Neural progenitor cell (in vitro differentiated cells): ENCODE results near the gene EHD4. TPM values are rescaled to one million over a fixed set of nuclear protein-coding genes. Genes with fewer than 3 reads are reported as not detected.
A peak's percentile ranks its signal among the peaks of the same experiment; 100 is the strongest.

Source experiments
- DNase-seq: peaks from one replicate; pipeline ENCODE4 v3.0.0-alpha.2; 2016; ENCODE audit warnings: low spot score
- H2AFZ ChIP-seq: fragments of 200-600 bp; sonication (generic); replicated peaks from 2 replicates; pipeline ENCODE4 v1.6.1; 2016; ENCODE audit warnings: antibody characterized with exemption
- H3F3A ChIP-seq: fragments of 200-600 bp; sonication (generic); 2 replicates; pipeline ENCODE4 v1.6.1; 2016; ENCODE audit warnings: antibody characterized with exemption, low read depth
- H3K27ac ChIP-seq: fragments of 200-600 bp; sonication (generic); 2 replicates; pipeline ENCODE4 v1.5.1; 2016; ENCODE audit warnings: mild to moderate bottlenecking
- H3K27me3 ChIP-seq: fragments of 200-600 bp; sonication (generic); 2 replicates; pipeline ENCODE4 v1.6.1; 2016; ENCODE audit warnings: mild to moderate bottlenecking, moderate library complexity
- H3K36me3 ChIP-seq: fragments of 200-600 bp; sonication (generic); 2 replicates; pipeline ENCODE4 v1.5.1; 2016
- H3K4me1 ChIP-seq: fragments of 200-600 bp; sonication (generic); 2 replicates; pipeline ENCODE4 v1.6.1; 2016; ENCODE audit warnings: mixed run types
- H3K4me2 ChIP-seq: fragments of 200-600 bp; sonication (generic); 2 replicates; pipeline ENCODE4 v1.6.1; 2016
- H3K4me3 ChIP-seq: fragments of 200-600 bp; sonication (generic); 2 replicates; pipeline ENCODE4 v1.5.1; 2016
- H3K79me2 ChIP-seq: fragments of 200-600 bp; sonication (generic); 2 replicates; pipeline ENCODE4 v1.6.1; 2016; ENCODE audit warnings: low read depth
- H3K9ac ChIP-seq: fragments of 200-600 bp; sonication (generic); 2 replicates; pipeline ENCODE4 v1.6.1; 2016
- H3K9me3 ChIP-seq: fragments of 200-600 bp; sonication (generic); 2 replicates; pipeline ENCODE4 v1.5.1; 2016; ENCODE audit warnings: low read depth
- H4K20me1 ChIP-seq: fragments of 200-600 bp; sonication (generic); 2 replicates; pipeline ENCODE4 v1.6.1; 2016; ENCODE audit warnings: low read depth
- H3K27ac Mint-ChIP-seq: 3 replicates; pipeline ENCODE4 v1.8.0; 2021; ENCODE audit warnings: mixed read lengths
- H3K27me3 Mint-ChIP-seq: 2 replicates; pipeline ENCODE4 v1.8.0; 2022; ENCODE audit warnings: low read depth, mild to moderate bottlenecking, inconsistent platforms, moderate library complexity, mixed read lengths; ENCODE audit not compliant: insufficient read depth
- H3K36me3 Mint-ChIP-seq: 3 replicates; pipeline ENCODE4 v1.8.0; 2021; ENCODE audit warnings: mixed read lengths
- H3K4me1 Mint-ChIP-seq: 3 replicates; pipeline ENCODE4 v1.8.0; 2021; ENCODE audit warnings: mixed read lengths
- H3K4me3 Mint-ChIP-seq: 3 replicates; pipeline ENCODE4 v1.8.0; 2021; ENCODE audit warnings: mild to moderate bottlenecking, moderate library complexity, mixed read lengths
- H3K9me3 Mint-ChIP-seq: 3 replicates; pipeline ENCODE4 v1.8.0; 2020; ENCODE audit warnings: mixed read lengths
- EZH2 ChIP-seq: fragments of 200-600 bp; sonication (generic); IDR thresholded peaks from 2 replicates; pipeline ENCODE4 v1.6.1; 2017; ENCODE audit warnings: antibody characterized with exemption, mild to moderate bottlenecking, moderate library complexity
- EZH2phosphoT487 ChIP-seq: fragments of 200-600 bp; sonication (generic); IDR thresholded peaks from 2 replicates; pipeline ENCODE4 v1.6.1; 2017; ENCODE audit warnings: antibody characterized with exemption
- total RNA-seq: library from RNA; depleted of rRNA; stranded (reverse); fragments of >200 nt; gene quantifications from 2 replicates; pipeline ENCODE4 v1.2.3, GENCODE V29; 2015; ENCODE audit warnings: low replicate concordance
- TF ChIP-seq, protein P1 (sequence below): fragments of 200-600 bp; sonication (generic); IDR thresholded peaks from 2 replicates; pipeline ENCODE4 v1.5.1; 2017; ENCODE audit warnings: antibody characterized with exemption, mild to moderate bottlenecking

Gene EHD4
- total RNA-seq, 1 donor from 2014 or later, result 6.9 TPM

DNA sequence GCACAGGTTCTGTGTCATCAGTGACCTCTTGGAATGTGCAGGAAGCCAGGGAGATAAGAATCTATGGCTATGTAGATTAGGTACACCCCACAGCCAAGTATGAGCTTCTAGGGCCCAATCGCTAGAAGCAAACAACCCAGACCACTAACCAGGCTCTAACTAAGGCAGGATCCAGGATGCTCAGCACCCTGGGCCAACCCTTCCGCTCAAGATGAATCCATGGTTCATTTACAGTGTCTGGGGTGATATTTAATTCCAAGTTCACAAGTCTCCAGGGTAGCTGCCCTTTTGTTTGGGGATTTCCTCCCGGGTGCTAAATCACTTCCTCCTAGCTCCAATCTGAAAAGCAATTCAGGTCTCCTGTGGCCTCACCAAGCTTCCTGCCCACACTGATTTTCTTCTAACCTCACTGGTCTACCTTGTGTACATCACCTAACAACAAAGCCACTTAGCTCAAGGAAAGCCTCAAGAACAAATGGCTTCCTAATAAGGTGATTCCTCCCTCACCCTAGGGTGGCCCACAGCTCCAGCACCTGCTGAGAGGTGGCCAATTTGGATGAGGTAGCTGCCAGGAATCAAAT is 2.4 kb downstream of the EHD4 start:
- H3K4me2 ChIP-seq, result no peak overlapping the region
- H3K79me2 ChIP-seq, result peaks cover 58% of the 10 kb centered on the region
- H3K4me3 Mint-ChIP-seq, result peak overlapping the region; percentile 18
- peaks cover 21% of the 10 kb centered on the region for H3F3A ChIP-seq
- no peak overlapping the region for H3K4me3 ChIP-seq
- H3K27me3 Mint-ChIP-seq, result peaks cover 12% of the 10 kb centered on the region
- no peak for DNase-seq
- H3K4me1 Mint-ChIP-seq, result peaks cover 37% of the 10 kb centered on the region
- H3K9ac ChIP-seq, result no peak overlapping the region
- H2AFZ ChIP-seq, result no peak overlapping the region
- H3K9me3 Mint-ChIP-seq, result no peaks in the 10 kb centered on the region
- no peaks in the 10 kb centered on the region for H3K27me3 ChIP-seq
- no peaks in the 10 kb centered on the region for H3K36me3 ChIP-seq
- H3K27ac Mint-ChIP-seq, result no peak overlapping the region
- peaks cover 23% of the 10 kb centered on the region for H3K4me1 ChIP-seq
- H3K27ac ChIP-seq, result no peak overlapping the region
- TF ChIP-seq, protein P1, sequence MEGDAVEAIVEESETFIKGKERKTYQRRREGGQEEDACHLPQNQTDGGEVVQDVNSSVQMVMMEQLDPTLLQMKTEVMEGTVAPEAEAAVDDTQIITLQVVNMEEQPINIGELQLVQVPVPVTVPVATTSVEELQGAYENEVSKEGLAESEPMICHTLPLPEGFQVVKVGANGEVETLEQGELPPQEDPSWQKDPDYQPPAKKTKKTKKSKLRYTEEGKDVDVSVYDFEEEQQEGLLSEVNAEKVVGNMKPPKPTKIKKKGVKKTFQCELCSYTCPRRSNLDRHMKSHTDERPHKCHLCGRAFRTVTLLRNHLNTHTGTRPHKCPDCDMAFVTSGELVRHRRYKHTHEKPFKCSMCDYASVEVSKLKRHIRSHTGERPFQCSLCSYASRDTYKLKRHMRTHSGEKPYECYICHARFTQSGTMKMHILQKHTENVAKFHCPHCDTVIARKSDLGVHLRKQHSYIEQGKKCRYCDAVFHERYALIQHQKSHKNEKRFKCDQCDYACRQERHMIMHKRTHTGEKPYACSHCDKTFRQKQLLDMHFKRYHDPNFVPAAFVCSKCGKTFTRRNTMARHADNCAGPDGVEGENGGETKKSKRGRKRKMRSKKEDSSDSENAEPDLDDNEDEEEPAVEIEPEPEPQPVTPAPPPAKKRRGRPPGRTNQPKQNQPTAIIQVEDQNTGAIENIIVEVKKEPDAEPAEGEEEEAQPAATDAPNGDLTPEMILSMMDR, result no peak
- no peak for TF ChIP-seq EZH2
- no peak for TF ChIP-seq EZH2phosphoT487
- H3K36me3 Mint-ChIP-seq, result no peaks in the 10 kb centered on the region
- H3K9me3 ChIP-seq, result no peaks in the 10 kb centered on the region
- peaks cover 14% of the 10 kb centered on the region for H4K20me1 ChIP-seq

DNA sequence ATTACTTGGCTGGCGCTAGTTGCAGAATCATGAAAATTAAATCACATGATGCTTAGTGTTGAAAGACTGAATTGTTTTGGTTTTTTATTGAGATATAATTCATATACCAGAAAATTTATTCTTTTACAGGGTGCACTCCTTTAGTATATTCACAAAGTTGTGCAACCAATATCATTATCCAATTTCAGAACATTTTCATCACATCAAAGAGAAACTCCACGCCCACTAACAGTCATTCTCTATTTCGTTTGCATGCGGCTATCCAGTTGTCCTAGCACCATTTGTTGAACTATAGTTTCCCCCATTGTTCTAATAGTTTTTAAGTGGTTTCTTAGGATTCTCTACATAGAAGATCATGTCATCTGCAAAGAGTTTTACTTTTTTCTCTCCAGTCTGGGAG is 3.7 kb downstream of the EHD4 start:
- DNase-seq, result no peak
- Histone ChIP-seq H3K4me1 (peaks cover 23% of the 10 kb centered on the region), H3K27me3 (no peaks in the 10 kb centered on the region), H3K27ac (no peak overlapping the region), H3K9me3 (no peaks in the 10 kb centered on the region), H3K79me2 (peaks cover 68% of the 10 kb centered on the region), H3K36me3 (no peaks in the 10 kb centered on the region), H3K4me3 (no peak overlapping the region), H3K4me2 (no peak overlapping the region), H4K20me1 (peaks cover 14% of the 10 kb centered on the region), H3F3A (peaks cover 19% of the 10 kb centered on the region), H3K9ac (no peak overlapping the region), H2AFZ (no peak overlapping the region)
- Mint-ChIP-seq H3K9me3 (no peaks in the 10 kb centered on the region), H3K27me3 (peaks cover 10% of the 10 kb centered on the region), H3K4me3 (no peak overlapping the region), H3K4me1 (peaks cover 37% of the 10 kb centered on the region), H3K27ac (no peak overlapping the region), H3K36me3 (no peaks in the 10 kb centered on the region)
- TF ChIP-seq, protein P1, result no peak
- TF ChIP-seq EZH2 (no peak), EZH2phosphoT487 (no peak)

DNA sequence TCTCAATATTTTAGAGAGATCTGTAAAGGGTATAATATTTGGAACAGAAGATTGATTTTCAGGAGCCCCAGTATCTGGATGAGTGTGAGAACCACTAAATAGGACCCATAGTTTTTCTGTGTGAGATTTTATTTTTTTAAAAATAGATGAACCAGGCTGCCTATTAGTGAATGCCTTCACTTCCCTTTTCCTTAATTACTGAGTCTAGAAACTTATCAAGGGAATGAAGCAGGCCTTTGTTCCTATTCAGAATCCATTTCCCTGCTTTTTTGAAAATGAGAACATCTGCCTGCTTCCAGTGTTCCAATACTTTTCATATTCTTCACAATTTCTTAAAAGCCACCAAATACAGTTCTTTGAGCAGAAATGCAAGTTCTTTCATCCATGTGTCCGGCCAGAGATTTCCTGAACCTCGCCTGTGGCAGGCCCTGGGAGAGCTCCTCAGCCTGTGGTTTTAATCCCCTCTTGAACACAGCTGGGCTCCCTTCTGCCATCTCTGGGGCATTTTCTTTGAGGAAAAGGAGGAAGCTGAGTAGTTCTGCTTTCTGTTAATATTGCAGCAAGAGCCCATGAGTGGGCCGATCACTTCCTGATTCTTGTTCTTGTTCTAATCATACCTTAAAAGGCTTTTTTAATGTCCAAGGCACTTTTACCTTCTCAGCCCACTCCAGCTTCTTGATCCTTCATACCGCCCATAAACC is 4.7 kb downstream of the EHD4 start:
- H3K27ac Mint-ChIP-seq, result no peak overlapping the region
- peaks cover 14% of the 10 kb centered on the region for H3F3A ChIP-seq
- no peak overlapping the region for H3K4me3 ChIP-seq
- TF ChIP-seq, protein P1, result no peak
- TF ChIP-seq EZH2 (no peak), EZH2phosphoT487 (no peak)
- H3K27me3 Mint-ChIP-seq, result peaks cover 6% of the 10 kb centered on the region
- no peaks in the 10 kb centered on the region for H3K9me3 ChIP-seq
- no peaks in the 10 kb centered on the region for H3K36me3 ChIP-seq
- H3K4me1 Mint-ChIP-seq, result peaks cover 35% of the 10 kb centered on the region
- peaks cover 14% of the 10 kb centered on the region for H4K20me1 ChIP-seq
- peaks cover 68% of the 10 kb centered on the region for H3K79me2 ChIP-seq
- peak; percentile 54 for DNase-seq
- no peak overlapping the region for H2AFZ ChIP-seq
- H3K4me1 ChIP-seq, result peaks cover 23% of the 10 kb centered on the region
- no peaks in the 10 kb centered on the region for H3K9me3 Mint-ChIP-seq
- no peaks in the 10 kb centered on the region for H3K36me3 Mint-ChIP-seq
- H3K4me3 Mint-ChIP-seq, result no peak overlapping the region
- H3K9ac ChIP-seq, result no peak overlapping the region
- no peaks in the 10 kb centered on the region for H3K27me3 ChIP-seq
- peak overlapping the region; percentile 42 for H3K4me2 ChIP-seq
- H3K27ac ChIP-seq, result no peak overlapping the region
